Right hindlimb (tissue), 1 donor: ENCODE data around the gene CARS1.

Experiments used
- DNase-seq: peaks from one replicate; pipeline ENCODE4 v3.0.0-alpha.2; 2018

The CARS1 gene

DNA sequence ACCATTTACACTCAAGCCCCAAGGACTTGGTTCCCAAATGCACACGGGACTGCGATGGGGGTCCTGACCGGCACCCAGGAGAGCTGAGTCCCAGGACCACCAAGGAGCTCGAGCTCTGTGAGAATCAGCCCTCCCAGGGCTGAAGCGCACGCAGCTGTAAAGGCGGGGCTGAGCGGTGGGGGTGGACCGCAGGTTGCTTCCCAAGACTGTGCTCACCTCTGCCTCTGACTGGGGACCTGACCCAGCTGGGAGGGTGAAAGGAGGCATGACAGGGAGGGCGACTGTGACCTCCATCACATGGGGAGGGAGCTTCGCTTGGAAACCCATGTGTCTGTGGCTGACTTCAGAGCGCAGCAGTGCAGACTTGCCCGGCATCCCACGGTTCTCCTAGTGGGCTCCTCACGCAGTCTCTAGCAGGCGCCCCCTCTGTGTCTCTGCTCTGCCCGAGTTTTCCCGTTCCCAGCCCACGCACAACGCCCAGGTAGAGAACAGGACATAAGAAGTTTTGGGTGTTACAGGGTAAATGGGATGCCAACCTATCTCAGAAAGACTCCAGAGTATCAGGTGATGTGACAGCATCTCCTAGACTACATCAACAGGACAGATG is 49.7 kb downstream of the CARS1 start:
- DNase-seq, result no peak

DNA sequence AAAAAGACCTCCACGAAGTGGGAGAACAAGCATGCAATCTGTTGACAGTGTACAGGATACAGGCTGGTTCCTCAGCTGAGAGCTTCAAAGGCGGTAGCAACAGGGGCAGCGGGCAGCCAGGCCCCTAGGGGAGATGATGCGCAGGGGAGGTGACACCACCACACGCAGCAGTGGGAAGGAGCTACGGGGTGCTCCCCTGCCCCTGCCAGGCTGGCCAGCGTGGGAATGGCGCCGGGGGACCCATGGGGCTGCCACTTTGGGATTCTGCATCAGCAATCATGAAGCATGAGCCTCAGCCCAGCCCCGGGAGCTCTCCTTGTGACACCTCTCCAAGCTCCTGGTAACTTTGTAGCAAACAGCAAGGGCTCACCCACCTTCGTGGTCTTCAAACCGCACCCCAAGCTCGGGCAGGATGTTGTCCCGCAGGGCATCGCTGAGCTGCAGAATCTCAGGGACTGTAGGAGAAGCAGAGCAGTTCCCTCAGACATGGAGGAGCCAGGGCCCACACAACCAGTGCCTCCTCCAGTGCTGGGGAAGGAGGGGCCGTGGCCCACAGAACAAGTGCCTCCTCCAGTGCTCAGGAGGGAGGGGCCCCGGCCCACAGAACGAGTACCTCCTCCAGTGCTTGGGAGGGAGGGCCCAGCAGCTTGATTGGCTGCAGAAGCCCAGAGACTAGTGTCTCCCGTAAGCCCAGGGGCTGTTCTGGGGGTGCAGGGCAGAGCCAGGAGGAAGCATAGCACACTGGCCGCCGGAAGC is 50.5 kb downstream of the CARS1 start:
- DNase-seq, result no peak

DNA sequence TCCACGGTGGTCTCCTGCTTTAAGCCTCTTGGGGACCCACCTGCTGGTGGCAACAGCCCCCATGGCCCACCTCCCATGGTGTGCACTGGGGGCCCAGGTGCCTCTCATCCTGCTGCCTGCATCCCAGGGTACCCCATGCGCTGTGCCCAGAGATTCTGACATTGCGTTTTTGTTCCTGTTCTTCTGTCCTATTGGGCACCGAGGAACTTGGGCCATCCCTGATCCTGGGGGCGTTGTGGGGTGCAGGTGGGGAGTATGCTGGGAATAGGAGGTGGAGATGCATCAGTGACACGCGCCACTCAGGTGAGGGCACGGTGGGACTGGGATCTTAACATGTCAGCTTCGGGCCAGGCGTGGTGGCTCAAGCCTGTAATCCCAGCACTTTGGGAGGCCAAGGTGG is 52.7 kb downstream of the CARS1 start:
- DNase-seq, result no peak

DNA sequence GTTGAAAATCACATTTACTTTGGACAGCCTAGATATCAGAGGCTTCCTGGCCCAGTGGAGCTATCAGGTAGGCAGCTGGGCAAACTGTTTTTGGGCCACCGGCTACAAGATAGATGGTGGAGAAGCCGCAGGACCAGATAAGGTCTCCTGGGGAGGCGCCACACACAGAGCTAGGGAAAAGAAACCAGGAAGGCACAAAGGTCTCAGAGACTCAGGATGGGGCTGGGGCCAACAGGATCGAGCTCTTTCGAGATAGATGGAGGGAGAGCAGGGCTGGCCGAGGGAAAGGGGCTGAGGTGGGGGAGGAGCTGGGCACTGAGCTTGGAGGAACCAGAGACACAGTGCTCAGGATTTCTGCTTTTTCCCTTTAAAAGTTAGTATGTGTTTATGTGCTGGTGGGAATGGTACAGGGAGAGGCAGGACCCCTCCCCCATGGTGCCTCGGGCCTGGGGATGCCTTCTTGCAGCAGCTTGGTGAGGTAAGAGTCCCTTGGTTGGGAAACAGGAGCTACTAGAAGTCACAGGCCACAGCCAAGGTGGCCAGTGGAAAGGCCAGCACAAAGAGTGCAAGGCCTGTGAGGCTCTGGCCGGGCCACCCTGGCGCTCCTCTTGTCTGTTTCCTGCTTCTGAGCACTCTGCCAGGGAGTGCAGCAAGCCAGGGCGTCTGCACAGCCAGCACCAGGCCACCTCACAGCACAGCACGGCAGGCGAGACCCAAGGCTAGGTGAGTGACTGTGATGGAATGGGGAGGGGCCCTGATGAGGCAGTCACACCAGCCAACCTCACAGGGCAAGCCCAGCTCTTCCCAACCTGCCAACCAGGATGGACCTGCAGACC is 53.6 kb downstream of the CARS1 start:
- DNase-seq, result no peak

DNA sequence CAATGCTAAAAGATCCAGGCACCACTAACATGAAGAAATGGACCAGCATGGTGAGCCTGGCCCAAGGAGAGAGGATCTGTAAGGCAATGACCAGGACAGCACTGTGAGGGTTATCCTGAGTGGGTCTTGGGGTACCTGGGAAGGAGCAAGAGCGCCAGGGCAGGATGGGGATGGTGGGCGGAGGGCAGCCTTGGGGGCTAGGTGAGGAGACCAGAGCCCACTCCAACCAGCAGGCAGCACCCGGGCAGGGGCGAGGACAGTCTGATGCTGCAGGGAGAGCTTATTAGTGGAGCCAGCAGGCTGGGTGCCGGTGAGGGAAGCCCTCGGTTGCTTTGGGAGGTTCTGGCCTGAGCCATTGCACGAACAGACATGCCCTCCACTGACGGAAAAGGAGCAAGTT is 54.4 kb downstream of the CARS1 start:
- DNase-seq, result no peak

DNA sequence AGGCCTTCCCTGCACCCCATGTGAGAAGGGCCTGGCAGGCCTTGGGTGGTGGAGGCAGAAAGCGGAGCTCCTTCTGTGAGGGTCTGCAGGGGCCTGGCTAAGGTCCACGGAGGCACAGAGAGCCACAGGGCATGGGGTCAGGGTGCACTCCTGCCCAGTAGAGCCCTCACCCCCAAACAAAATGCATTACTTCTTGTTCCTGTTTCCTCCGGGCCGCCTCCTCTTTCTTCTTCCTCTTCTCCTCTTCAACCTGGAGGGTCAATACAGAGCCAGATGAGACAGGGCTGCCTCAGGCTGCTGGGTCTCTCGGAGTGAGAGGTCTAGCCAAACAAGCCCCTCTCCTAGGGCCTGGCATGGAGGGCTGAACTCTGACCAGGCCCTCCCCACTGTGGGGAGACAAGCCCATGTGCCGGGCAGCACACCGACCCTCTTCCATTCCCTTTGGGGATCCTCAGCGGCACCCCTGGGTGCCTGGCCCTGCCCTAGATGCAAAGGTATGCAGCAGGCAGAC is 54.8 kb downstream of the CARS1 start:
- DNase-seq, result no peak

DNA sequence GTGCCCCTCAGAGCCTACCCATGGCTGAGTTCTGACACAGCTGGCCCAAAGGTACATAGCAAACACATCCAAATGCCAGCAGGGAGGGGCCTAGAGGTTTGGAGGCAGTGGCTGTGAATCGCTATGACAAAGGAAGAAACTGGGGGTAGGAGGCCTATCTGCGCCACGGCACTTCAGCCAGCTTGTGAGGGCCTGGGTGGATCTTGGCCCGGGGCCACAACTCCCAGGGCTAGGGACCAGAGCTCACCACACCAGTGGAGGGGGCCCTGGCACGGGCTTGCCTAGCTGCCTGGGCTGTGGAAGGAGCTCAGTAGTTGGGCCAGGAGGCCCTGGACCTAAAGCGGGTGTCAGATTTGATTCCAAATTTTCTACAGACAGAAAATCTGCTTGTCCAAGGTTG is 55.7 kb downstream of the CARS1 start:
- no peak for DNase-seq

DNA sequence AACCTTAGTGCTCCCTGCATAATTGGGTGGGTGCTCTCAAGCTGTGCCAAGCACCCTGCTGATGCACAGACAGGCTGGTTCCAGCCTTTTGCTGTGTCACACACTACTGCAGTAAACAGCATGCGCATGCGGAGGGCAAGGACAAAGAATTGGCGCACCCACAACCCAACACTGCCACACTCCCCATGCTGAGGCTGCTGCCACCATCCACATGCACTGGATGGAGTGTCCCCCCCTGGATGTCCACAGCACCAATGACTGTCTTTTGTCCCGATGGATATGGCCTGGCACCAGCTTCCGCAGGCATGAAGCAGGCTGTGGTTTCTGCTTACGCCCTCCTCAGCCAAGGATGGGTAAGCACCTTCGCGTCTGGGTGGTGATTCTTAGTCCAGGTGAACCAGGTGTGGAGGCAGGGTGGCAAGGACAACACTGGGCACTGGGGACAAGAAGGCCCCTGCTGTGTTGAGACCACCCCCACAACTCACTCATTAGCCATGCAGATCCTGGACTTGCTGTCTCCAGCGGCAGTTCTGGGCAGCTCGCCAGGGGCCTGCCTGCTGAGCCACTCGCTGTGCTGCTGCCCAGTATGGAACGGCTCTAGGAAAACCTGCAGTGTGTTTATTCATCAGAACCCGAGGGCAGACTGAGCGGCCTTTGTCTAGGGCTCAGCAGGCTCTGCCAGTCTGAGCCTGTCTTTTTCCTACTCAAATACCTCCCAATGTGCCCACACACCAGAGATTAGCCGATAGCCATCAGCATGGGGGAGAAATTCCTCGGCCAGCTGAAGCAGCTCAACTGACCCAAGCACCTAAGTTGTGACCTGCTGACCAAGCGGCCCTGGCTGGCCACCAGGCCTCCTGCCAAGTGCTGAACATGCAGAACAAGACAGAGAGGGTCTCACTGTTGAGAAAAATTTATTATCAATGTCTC is 56.9 kb downstream of the CARS1 start:
- peak; percentile 78 for DNase-seq

DNA sequence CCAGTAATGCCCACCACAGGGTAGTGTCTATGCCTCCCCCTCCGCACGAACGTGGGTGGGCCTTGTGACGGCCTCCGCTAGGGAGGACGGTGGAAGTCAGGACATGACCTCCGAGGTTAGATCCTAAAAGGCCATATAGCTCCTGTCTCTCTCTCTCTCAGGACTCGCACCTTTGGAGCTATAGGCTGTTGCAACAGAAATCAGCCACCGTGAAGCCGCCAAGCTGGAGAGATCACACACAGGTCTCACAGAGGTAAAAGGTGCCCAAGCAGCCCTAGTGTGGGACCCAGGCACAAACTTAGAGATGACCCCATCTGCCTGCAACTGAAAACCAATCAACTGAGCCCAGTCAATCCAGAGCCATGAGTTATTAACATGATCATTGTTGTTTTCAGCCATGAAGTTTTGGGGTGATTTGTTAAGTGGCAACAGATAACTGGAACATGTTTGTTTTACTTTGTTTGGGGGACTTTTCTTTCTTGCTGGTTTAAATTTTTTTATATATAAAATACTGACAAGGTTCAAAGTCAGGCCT is 57.7 kb downstream of the CARS1 start:
- DNase-seq, result peak; percentile 1

DNA sequence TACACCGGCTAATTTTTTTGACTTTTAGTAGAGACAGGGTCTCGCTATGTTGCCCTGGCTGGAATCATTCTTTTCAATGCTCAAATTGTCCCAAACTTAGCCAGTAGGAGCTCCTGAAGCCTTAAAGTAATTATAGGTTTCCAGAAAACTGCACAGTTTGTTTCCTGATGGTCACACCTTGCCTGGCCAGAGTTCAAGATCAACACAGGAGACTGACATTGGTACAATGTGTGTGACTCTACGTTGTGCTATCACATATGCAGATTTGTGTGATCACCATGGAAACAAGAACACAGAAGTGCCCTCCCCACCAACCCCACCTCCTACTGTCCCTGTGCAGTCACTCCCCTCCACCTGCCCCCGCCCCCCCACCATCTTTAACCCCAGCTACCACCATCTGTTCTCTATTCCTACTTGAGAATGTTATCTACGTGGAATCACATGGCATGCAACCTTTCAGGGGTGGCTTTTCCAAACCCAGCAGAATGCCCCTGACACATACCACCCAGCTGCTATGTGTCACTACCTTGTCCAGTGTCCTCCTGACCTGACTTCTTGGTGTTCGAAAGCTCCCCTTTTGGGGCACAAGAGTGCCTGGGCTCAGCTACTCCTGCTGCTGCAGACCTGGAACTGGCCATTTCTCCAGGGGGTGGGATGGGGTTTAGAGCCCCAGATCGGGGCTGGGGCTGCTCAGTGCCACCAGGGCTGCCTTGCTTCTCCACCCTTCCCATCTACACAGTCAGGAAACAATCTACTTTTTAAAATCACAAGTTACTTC is 59.0 kb downstream of the CARS1 start:
- peak; percentile 15 for DNase-seq

DNA sequence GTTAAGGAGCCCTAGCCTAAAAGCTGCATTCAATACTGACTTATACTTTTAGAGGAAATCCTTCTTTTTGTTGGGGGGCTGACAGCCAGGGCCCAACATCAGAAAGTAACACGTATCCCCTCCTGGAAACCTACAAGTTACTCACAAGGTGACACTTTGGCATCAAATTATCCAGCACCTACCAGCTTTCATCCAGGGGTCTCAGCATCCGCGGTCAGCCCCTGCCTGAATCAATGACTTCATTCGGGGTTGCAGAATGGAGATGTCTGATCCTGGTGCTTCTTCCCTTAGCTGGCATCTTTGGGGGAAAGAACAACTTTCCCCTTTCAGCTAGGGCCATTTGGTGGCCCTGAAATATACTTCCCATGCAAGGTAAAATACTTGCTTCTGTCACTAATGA is 59.8 kb downstream of the CARS1 start:
- no peak for DNase-seq

DNA sequence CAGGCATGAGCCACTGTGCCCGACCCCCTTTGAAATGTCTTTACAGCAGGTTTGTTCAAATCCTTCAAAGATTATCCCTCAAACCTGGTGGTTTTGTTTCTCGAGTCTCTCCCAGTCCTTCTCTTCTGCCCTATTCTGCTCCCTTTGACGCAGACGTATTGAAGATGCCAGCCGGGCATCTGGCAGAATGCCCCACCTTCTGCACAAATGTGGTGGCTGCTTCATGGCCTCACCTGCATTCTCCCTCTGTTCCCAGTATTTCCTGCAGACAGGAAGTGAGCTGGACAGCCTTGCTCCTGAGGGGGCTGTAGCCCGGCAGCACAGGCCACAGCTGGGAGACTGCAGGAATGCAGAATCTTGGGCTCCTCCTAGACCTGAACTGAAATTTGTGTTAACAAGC is 60.2 kb downstream of the CARS1 start:
- DNase-seq, result peak; percentile 8

DNA sequence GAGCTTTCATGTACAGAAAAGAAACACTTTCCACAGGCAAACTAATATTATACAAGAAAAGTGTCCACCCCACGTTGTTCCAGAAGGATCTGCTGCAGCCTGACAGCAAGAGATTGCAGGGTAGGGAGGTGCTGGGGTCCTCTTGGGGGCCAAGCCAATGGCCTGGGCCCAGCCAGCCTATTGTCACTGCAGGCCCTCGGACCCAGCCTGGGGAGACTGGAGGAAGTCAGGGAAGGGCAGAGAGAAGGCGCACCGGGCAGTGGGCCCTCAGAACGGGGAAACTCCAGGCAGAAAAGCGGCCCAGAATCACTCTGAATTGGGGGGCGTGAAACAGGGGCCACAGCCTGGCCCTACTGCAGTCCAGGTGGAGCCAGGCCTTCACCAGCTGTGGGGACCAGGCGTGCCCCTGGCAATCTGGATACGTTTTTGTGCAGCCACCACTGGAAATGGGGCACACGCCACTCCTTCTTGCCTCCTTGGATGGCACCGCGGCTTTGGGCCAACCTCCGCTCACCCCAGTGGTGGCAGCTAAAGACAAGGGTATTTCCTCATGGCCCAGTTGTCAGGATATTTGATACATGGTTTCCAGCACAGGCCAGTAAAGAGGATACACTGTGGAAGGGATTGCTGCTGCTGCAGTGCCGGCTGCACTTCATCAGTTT is 61.2 kb downstream of the CARS1 start:
- peak; percentile 13 for DNase-seq

DNA sequence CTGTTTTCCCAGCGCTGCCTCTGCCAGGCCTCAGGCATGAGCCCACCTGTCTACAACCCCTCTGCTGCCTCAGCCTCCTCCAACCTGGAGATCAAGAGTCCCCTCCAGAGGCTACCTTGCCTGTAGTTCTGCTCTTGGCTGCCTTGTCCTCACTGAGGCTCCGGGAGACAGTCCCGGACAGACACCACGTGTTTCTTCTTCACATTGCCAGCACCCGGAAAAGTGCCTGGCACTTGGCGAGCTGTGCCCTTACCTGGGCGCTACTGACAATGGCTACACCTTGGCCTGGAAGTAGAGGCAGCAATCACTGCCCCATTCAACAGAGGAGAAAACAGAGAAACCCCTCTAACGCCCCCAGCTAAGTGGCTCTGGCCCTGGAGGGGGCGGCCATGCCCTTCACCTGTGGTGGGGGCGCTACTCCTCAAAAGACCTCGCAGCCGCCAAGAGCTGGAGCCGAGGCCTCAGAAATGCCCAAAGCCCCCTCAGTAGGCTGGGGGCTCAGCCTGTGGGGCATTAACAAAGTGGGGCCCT is 62.1 kb downstream of the CARS1 start:
- no peak for DNase-seq

DNA sequence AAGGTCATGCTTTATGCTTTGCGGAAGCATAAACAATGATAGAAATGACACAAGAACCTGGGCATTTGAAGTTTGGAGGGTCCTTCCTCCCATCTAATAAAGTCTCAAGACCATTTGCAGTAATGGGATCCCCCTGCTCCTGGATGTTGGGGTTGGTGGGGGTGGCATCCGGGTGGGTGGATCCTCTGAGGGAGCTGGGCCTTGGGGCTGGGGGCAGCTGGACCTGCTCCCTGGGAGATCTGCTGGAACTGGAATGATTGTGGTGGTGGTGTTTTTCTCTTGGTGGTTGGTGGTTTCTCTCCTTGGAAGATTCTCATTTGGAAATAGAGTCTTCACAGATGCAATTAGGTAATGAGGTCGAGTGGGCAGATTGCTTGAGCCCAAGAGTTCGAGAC is 62.9 kb downstream of the CARS1 start:
- DNase-seq, result no peak

DNA sequence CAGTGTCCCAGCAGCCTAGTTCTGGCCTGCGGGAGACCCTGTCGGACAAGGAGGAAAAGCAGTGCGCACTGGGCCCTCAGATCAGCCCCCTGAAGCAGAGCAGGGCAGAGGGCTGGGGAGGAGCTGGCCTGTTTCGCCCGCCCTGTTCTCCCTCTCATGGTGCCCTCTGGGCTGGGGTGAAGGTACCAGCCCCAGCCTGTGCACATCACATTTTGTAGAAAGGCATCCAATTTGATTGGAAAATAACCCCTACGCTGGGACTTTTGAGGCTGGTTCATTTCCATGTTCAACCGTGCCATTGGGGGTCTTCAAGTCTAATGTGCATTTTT is 64.3 kb downstream of the CARS1 start:
- no peak for DNase-seq

DNA sequence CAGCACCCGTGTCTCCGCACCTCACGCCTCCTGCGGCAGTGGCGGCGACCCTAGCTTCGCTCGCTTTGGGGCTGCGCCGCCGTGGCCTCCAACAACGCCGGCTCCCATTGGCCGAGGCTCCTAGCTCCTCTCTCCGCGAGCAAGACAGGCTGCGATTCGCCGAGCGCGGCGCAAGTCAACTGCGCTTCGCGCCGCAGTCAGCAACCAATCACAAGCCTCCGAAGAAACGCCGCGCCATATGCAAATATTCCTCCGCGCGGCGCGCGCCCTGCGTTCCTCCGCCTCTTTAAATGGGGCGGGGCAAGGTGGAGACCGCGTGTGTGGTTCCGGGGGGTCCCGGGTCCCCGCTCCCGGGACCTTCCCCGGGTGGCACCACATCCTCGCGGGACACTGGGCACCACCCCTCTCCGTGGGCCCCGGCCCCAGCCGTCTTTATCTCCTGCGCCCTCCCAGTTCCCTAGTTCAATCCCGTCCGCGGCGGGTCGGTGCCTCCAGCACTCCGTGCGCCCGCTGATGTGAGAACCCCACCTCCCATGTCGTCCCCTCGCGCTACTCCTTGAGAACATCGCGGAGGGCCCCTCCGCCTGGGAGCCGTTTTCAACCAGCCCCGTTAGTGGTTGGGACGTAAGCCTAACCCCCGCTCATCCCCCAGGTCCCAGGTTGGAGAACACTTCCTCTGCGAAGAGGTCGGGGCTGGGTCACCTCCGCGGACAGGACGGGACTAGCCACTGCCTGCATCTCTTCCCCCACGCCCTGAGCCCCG is 64.8 kb downstream of the CARS1 start, which contains the start of gene NAP1L4:
TSS of gene NAP1L4 (minus strand) at position 96 of the 763 bp plus-strand sequence. CDS start 13,109 bp downstream, outside the sequence.
- DNase-seq, result peak; percentile 97

DNA sequence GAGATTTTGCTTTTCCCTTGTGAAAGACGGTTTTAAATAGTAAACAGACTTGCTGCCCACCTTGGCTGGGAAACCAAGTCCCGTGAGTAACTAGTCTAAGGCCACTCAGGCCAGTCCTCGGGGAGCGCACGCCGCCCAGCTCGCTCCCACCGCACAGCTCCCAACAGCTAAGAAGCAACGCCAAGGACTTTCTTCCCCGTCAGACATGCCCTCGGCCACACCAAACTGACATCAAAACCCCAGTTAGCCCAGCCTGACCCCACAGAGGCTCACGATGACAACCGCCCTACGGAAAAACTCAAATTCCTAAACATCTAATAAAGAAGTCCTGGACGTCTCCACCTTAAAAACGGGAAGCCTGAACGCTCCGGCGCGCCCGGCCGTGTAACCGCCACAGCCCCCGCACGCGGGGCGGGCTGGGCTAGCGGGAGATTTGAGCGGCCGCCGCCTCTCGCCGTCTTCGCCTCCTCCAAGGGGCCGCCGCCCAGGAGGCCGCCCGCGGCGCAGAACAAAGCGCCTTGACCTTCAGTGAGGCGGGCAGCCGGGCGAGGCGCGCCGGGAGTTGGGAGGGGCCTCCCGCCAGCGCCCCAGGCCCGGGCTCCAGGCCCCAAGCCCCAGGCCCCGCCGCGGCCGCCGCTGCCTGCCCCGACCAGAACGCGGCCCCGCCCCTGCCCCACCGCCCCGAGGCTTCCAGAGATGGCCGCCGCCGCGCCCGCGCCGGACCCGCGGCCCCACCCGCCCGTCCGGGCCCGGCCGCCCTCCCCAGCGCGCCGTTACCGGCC is 65.6 kb downstream of the CARS1 start:
- no peak for DNase-seq
